GM13976 (cell line): ENCODE data around the gene CAGE1.

Experiments used
- DNase-seq: peaks from one replicate; pipeline ENCODE4 v3.0.0; 2012; ENCODE audit warnings: low spot score
- CTCF ChIP-seq: IDR thresholded peaks from 2 replicates; pipeline ENCODE4 v1.5.1; 2012; ENCODE audit warnings: borderline replicate concordance, mild to moderate bottlenecking; ENCODE audit not compliant: insufficient read depth; ENCODE audit errors: extremely low read depth, missing control alignments, control extremely low read depth
- in situ Hi-C: fragments of 300-500 bp; cut with MboI; formaldehyde crosslinking; loops from one replicate; pipeline ENCODE4 v1.12.0; 2022; ENCODE audit warnings: low sequenced_read_pairs, mixed read lengths, inconsistent platforms; ENCODE audit not compliant: unreplicated experiment

Gene CAGE1

GRCh38 chr6:7431674-7432390 is 42.3 kb upstream of the CAGE1 start:
- in situ Hi-C loops: no loop called here
- no peak for DNase-seq
- no peak for TF ChIP-seq CTCF

DNA sequence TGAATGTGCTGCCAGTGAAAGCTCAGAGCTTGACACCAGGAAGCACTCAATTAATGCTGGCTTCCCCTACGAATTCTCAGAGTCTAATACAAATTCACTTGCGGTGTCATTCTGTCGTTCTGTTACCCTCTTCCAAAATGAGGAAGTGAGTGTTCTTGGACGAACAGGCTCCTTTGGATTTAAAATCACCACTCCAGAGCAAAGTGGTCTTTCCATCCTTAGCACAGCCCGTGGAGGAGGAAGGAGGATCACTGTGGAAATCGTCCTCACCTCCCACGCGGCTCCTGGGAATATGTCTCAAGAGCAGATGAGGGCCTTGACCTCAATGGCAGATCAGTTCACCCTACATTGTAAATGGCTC is 41.8 kb upstream of the CAGE1 start:
- no peak for DNase-seq
- in situ Hi-C loops: no loop called here
- no peak for TF ChIP-seq CTCF

DNA sequence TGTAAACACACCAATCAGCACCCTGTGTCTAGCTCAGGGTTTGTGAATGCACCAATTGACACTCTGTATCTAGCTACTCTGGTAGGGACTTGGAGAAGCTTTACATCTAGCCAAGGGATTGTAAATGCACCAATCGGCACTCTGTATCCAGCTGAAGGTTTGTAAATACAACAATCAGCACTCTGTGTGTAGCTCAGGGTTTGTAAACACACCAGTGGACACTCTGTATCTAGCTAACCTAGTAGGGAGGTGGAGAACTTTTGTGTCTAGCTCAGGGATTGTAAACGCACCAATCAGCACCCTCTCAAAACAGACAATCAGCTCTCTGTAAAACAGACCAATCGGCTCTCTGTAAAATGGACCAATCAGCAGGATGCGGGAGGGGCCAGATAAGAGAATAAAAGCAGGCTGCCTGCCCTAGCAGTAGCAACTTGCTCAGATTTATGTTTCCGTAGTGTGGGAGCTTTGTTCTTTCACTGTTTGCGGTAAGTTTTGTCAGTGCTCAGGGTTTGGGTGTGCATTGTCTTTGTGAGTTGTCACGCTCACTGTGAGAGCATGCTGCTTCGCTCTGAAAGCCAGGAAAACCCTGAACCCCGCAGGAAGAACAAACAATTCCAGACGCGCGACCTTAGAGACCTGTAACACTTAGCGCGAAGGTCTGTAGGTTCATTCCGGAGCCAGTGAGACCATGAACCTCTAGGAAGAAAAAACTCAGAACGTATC is 37.1 kb upstream of the CAGE1 start:
- DNase-seq: no peak
- in situ Hi-C loops: no loop called here

GRCh38 chr6:7425808-7426190 is 36.3 kb upstream of the CAGE1 start:
- DNase-seq: no peak
- TF ChIP-seq CTCF: no peak
- in situ Hi-C loops: no loop called here

More for the DNA sequence above, 37.1 kb upstream of the CAGE1 start:
- no peak for TF ChIP-seq CTCF

GRCh38 chr6:7424967-7425807 is 35.6 kb upstream of the CAGE1 start:
- in situ Hi-C loops: no loop called here
- TF ChIP-seq CTCF: no peak
- DNase-seq: no peak

GRCh38 chr6:7424058-7424457 is 34.5 kb upstream of the CAGE1 start:
- no peak for TF ChIP-seq CTCF
- DNase-seq: no peak
- in situ Hi-C loops: no loop called here
